Measurements from ENCODE around the gene FAM227A. TPM values are rescaled to one million over a fixed set of nuclear protein-coding genes. Genes with fewer than 3 reads are reported as not detected.

The FAM227A gene
- polyA plus RNA-seq, 1 experiment: 1.4 TPM

GRCh38 chr22:38614332-38615063 lies 41.7 kb downstream of the FAM227A start:
- no peak overlapping the region for H3K4me3 ChIP-seq (ENCODE audit: low read depth, low read length)
- CTCF ChIA-PET: no interaction called here
- POLR2A ChIA-PET: interaction anchor here (0.9 kb wide), 1 partner anchor 25 kb away, joined by 3 read pairs; no protein-coding TSS in a partner anchor
- H3K27me3 ChIP-seq (ENCODE audit: control insufficient read depth, insufficient read depth, low read length): no peaks in the 10 kb centered on the region
- no peak overlapping the region for H3K27ac ChIP-seq (ENCODE audit: low read depth, low read length)
- H3K9me3 ChIP-seq (ENCODE audit: control insufficient read depth, insufficient read depth, low read length): no peaks in the 10 kb centered on the region
- DNase-seq (ENCODE audit: low read depth, low spot score): no peak
- TF ChIP-seq, protein P1, sequence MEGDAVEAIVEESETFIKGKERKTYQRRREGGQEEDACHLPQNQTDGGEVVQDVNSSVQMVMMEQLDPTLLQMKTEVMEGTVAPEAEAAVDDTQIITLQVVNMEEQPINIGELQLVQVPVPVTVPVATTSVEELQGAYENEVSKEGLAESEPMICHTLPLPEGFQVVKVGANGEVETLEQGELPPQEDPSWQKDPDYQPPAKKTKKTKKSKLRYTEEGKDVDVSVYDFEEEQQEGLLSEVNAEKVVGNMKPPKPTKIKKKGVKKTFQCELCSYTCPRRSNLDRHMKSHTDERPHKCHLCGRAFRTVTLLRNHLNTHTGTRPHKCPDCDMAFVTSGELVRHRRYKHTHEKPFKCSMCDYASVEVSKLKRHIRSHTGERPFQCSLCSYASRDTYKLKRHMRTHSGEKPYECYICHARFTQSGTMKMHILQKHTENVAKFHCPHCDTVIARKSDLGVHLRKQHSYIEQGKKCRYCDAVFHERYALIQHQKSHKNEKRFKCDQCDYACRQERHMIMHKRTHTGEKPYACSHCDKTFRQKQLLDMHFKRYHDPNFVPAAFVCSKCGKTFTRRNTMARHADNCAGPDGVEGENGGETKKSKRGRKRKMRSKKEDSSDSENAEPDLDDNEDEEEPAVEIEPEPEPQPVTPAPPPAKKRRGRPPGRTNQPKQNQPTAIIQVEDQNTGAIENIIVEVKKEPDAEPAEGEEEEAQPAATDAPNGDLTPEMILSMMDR (IDR thresholded peaks at IDR 0.05; ENCODE audit: low read depth, low read length): no peak

DNA sequence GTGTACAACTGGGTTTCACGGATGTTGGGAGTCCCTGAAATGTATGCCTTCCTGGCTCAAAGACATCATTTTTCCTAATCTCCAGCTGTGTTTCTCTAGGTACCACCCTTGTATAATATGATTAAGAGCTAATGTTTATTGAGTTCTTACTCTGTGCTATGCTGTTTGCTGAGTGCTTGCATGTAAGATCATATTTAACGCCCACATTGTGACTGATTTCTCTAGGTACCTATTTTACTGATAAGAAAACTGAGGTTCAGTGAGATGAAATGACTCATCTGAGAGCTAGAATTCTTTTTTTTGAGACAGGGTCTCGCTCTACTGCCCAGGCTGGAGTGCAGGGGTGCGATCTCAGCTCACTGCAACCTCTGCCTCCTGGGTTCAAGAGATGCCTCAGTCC lies 42.6 kb downstream of the FAM227A start:
- POLR2A ChIA-PET: interaction anchor here (0.9 kb wide), 1 partner anchor 24 kb away, joined by 3 read pairs; no protein-coding TSS in a partner anchor

GRCh38 chr22:38612217-38613006 lies 43.8 kb downstream of the FAM227A start:
- TF ChIP-seq, protein P1 (IDR thresholded peaks at IDR 0.05; ENCODE audit: low read depth, low read length): no peak
- Histone ChIP-seq H3K9me3 (ENCODE audit: control insufficient read depth, insufficient read depth, low read length) (no peaks in the 10 kb centered on the region), H3K27ac (ENCODE audit: low read depth, low read length) (no peak overlapping the region), H3K27me3 (ENCODE audit: control insufficient read depth, insufficient read depth, low read length) (no peaks in the 10 kb centered on the region), H3K4me3 (ENCODE audit: low read depth, low read length) (no peak overlapping the region)
- CTCF ChIA-PET: interaction anchor here (0.5 kb wide), 1 partner anchor 13 kb away, joined by 4 read pairs; no protein-coding TSS in a partner anchor
- DNase-seq (ENCODE audit: low read depth, low spot score): no peak
- POLR2A ChIA-PET: no interaction called here

More for the DNA sequence above, 42.6 kb downstream of the FAM227A start:
- DNase-seq (ENCODE audit: low read depth, low spot score): no peak
- TF ChIP-seq, protein P1 (IDR thresholded peaks at IDR 0.05; ENCODE audit: low read depth, low read length): no peak
- no peak overlapping the region for H3K4me3 ChIP-seq (ENCODE audit: low read depth, low read length)
- CTCF ChIA-PET: no interaction called here
- no peak overlapping the region for H3K27ac ChIP-seq (ENCODE audit: low read depth, low read length)
- H3K9me3 ChIP-seq (ENCODE audit: control insufficient read depth, insufficient read depth, low read length): no peaks in the 10 kb centered on the region
- no peaks in the 10 kb centered on the region for H3K27me3 ChIP-seq (ENCODE audit: control insufficient read depth, insufficient read depth, low read length)

DNA sequence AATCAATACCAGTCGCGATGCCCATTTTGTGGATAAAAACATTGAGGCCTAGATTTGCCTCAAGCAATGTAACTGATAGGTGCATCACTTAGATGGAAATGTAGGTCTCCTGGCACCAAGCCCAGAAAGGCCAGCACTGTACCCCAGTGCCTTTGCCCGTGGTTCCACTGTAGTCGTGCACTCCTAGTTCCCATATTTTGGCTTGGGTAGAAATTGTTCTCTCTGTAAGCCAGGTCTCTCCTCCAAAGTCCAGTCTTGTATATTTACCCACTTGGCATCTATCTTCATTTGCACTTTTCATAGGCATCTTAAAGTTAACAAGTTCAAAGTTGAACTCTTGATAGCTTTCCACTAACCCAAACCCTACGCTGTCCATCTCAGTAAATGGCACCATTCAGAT lies 44.6 kb downstream of the FAM227A start:
- Histone ChIP-seq H3K4me3 (ENCODE audit: low read depth, low read length) (no peak overlapping the region), H3K9me3 (ENCODE audit: control insufficient read depth, insufficient read depth, low read length) (no peaks in the 10 kb centered on the region), H3K27ac (ENCODE audit: low read depth, low read length) (no peak overlapping the region), H3K27me3 (ENCODE audit: control insufficient read depth, insufficient read depth, low read length) (no peaks in the 10 kb centered on the region)
- DNase-seq (ENCODE audit: low read depth, low spot score): no peak
- ChIA-PET POLR2A (no interaction called here), CTCF (interaction anchor here (0.5 kb wide), 1 partner anchor 13 kb away, joined by 4 read pairs; no protein-coding TSS in a partner anchor)
- TF ChIP-seq, protein P1 (IDR thresholded peaks at IDR 0.05; ENCODE audit: low read depth, low read length): no peak

GRCh38 chr22:38610234-38610633 lies 46.0 kb downstream of the FAM227A start:
- H3K9me3 ChIP-seq (ENCODE audit: control insufficient read depth, insufficient read depth, low read length): no peaks in the 10 kb centered on the region
- no peak overlapping the region for H3K4me3 ChIP-seq (ENCODE audit: low read depth, low read length)
- ChIA-PET POLR2A (no interaction called here), CTCF (no interaction called here)
- DNase-seq (ENCODE audit: low read depth, low spot score): no peak
- TF ChIP-seq, protein P1 (IDR thresholded peaks at IDR 0.05; ENCODE audit: low read depth, low read length): no peak
- H3K27me3 ChIP-seq (ENCODE audit: control insufficient read depth, insufficient read depth, low read length): no peaks in the 10 kb centered on the region
- H3K27ac ChIP-seq (ENCODE audit: low read depth, low read length): no peak overlapping the region

All from AG04450 (cell line).